Measurements from ENCODE around the gene BICRA.

DNA sequence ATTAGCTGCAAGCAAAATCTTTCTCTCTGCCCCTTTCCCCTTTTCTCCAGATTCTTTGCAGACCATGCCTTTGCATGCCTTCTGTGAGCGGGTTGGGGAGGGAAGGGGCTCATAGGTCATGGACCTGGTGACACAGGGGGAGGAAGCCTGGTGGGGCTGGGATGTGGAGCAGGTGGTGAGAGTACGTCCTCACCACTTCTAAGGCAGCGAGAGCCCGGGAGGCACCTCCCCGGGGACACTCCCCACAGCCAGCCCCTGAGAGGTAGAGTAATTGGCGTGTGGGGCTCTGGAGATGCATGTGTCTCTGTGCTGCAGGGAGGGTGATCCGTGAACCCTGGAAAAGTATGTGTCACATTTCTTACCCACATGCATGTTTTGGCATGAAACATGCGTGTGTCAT lies 61.8 kb downstream of the BICRA start:
- TF ChIP-seq POU6F1 (CRISPR knock-in tag; IDR thresholded peaks at IDR 0.05; ENCODE audit: borderline replicate concordance, low read depth): no peak
- TF ChIP-seq TOX (CRISPR knock-in tag; IDR thresholded peaks at IDR 0.05; ENCODE audit: borderline replicate concordance): no peak
- no peak for TF ChIP-seq ZNF8 (CRISPR knock-in tag; IDR thresholded peaks at IDR 0.05)
- no peak for TF ChIP-seq ARNTL (CRISPR knock-in tag; IDR thresholded peaks at IDR 0.05; ENCODE audit: borderline replicate concordance, low read depth)
- no peak for TF ChIP-seq BACH2 (CRISPR knock-in tag; IDR thresholded peaks at IDR 0.05; ENCODE audit: borderline replicate concordance)
- no peak for TF ChIP-seq ZFP30 (CRISPR knock-in tag; IDR thresholded peaks at IDR 0.05)
- no peak for TF ChIP-seq PPARA (CRISPR knock-in tag; IDR thresholded peaks at IDR 0.05; ENCODE audit: borderline replicate concordance)
- no peak for TF ChIP-seq PATZ1 (CRISPR knock-in tag; IDR thresholded peaks at IDR 0.05; ENCODE audit: borderline replicate concordance)
- TF ChIP-seq ESRRG (CRISPR knock-in tag; IDR thresholded peaks at IDR 0.05): no peak
- TF ChIP-seq ZNF565 (CRISPR knock-in tag; conservative IDR thresholded peaks at IDR 0.05; ENCODE audit: low read depth): no peak

All from SK-N-SH treated with all-trans-retinoic acid at 6 μM for 48 hours (cell line).